LNCaP clone FGC (cell line): ENCODE results near the gene FAM217A.
A peak's percentile ranks its signal among the peaks of the same experiment; 100 is the strongest.

Source experiments
- DNase-seq: peaks from one replicate; pipeline ENCODE4 v3.0.0-alpha.2; 2011; ENCODE audit warnings: low read depth
- H3K4me3 ChIP-seq: 2 replicates; pipeline ENCODE4 v1.5.1; 2011; ENCODE audit warnings: mild to moderate bottlenecking, low read depth, low read length, control low read depth
- TF ChIP-seq, protein P1 (sequence below): IDR thresholded peaks from 2 replicates; pipeline ENCODE4 v1.5.1; 2012; ENCODE audit warnings: mild to moderate bottlenecking; ENCODE audit not compliant: control insufficient read depth, insufficient read depth; ENCODE audit errors: extremely low read depth

Gene FAM217A

DNA sequence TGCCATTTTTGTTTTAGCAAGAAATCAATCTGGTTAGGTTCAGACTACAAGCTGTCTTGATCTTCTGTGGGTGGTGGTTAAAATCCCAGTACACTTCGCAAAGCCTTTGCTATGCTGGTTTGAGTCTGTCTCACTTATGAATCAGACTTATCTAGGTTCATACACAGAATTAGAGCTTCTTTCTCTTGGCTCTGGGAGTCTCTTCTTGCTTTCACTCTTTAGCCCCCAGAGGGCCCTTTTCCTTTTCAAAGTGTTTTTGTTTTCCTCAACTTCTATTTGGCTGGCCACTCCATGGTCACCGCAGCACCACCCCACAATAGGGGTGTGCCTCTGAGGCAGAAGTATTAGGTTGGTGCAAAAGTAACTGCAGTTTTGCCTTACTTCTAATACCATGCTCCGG lies 35.2 kb upstream of the FAM217A start:
- no peak overlapping the region for H3K4me3 ChIP-seq
- TF ChIP-seq, protein P1, sequence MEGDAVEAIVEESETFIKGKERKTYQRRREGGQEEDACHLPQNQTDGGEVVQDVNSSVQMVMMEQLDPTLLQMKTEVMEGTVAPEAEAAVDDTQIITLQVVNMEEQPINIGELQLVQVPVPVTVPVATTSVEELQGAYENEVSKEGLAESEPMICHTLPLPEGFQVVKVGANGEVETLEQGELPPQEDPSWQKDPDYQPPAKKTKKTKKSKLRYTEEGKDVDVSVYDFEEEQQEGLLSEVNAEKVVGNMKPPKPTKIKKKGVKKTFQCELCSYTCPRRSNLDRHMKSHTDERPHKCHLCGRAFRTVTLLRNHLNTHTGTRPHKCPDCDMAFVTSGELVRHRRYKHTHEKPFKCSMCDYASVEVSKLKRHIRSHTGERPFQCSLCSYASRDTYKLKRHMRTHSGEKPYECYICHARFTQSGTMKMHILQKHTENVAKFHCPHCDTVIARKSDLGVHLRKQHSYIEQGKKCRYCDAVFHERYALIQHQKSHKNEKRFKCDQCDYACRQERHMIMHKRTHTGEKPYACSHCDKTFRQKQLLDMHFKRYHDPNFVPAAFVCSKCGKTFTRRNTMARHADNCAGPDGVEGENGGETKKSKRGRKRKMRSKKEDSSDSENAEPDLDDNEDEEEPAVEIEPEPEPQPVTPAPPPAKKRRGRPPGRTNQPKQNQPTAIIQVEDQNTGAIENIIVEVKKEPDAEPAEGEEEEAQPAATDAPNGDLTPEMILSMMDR: no peak
- DNase-seq: no peak

GRCh38 chr6:4113649-4114048 lies 34.7 kb upstream of the FAM217A start:
- H3K4me3 ChIP-seq: no peak overlapping the region
- TF ChIP-seq, protein P1: no peak
- DNase-seq: no peak

DNA sequence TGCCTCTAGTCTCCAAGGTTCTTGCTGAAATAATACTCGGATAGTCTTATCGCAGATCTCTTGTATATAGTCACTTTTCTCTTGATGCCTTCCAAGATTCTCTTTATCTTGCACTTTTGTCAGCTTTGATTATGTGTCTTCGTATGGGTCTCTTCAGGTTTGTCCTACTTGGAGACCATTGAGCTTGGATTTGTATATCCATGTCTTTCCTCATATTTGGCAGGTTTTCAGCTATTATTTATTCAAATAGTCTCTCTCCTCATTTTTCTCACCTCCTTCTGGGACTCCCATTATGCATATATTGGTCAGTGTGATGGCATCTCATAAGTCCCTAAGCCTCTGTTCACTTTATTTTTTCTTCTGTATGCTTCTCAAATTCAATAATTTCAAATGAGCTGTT lies 33.4 kb upstream of the FAM217A start:
- no peak for DNase-seq
- no peak overlapping the region for H3K4me3 ChIP-seq
- TF ChIP-seq, protein P1: no peak

- peak overlapping the region; percentile 10; the same call in 1 of the 2 replicates for H3K4me3 ChIP-seq
- DNase-seq: peak; percentile 81
Observed at GRCh38 chr6:4109363-4109815, 30.5 kb upstream of the FAM217A start.

- H3K4me3 ChIP-seq: peak overlapping the region; percentile 10; the same call in 1 of the 2 replicates
- no peak for DNase-seq
- TF ChIP-seq, protein P1: no peak
Observed at GRCh38 chr6:4108561-4109093, 29.7 kb upstream of the FAM217A start.

DNA sequence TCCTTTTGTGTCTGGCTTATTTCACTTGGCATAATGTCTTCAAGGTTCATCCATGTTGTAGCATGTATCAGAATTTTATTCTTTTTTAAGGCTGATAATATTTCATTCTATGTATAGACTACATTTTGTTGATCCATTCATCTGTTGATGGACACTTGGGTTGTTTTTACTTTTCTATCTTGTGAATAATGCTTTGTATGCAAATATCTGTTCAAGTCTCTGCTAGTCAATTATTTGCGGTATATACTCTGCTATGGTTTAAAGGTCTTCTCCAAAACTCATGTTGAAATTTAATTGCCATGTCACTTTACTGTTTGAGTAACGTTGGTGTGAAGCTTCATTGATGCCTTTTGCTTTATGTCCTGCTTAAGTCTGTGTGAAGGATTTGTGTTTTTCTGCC lies 28.9 kb upstream of the FAM217A start:
- TF ChIP-seq, protein P1: no peak
- DNase-seq: no peak
- no peak overlapping the region for H3K4me3 ChIP-seq

- DNase-seq: no peak
- H3K4me3 ChIP-seq: no peak overlapping the region
- TF ChIP-seq, protein P1: no peak
Observed at GRCh38 chr6:4105980-4106536, 27.1 kb upstream of the FAM217A start.
